Measurements from ENCODE around the gene OPN4. TPM values are rescaled to one million over a fixed set of nuclear protein-coding genes. Genes with fewer than 3 reads are reported as not detected.

The OPN4 gene
- total RNA-seq, 1 donor from 2014 or later = not detected

DNA sequence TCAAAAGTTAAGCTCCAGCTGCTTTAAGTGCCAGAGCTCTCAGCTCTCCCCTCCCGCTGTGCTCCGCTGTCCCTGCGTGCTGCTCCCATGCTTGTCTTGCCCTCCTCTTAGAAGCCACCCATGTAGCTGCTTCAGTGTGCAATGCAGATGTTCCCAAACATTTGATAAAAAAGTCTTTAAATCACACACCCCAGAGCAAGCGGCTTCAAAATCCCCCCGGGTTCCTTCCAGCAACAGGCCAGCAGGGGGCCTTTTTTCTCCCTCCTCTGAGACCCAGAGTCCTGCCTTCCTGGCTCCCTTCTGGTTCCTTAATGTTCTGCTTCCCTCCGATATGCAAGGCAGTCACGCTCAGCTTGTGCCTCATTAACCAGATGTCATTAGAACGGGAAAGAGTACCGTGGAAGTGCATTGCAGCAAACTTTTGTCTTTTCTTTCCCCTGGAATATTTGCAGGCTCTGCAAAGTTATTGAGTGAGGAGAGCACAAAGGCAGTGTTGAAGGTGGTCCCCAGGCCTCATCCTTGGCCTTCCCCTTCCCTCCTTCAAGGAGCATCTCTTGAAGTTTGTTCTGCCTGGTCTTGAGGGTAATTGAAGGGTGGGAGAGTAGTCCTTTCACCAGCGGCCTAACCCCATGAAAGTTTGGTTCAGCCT, 39.5 kb downstream of the OPN4 start:
- DNase-seq (ENCODE audit: low spot score in 2 of 2) = no peak
- no peak for FAIRE-seq

- DNase-seq (ENCODE audit: low spot score in 2 of 2) = no peak
- FAIRE-seq = no peak
These were observed 44.0 kb downstream of the OPN4 start for GRCh38 chr10:86698207-86698940.

GRCh38 chr10:86699125-86699524, 44.8 kb downstream of the OPN4 start:
- DNase-seq (ENCODE audit: low spot score in 2 of 2) = no peak
- no peak for FAIRE-seq

GRCh38 chr10:86699541-86699940, 45.2 kb downstream of the OPN4 start:
- FAIRE-seq (no peak), DNase-seq (ENCODE audit: low spot score in 2 of 2) (no peak)

DNA sequence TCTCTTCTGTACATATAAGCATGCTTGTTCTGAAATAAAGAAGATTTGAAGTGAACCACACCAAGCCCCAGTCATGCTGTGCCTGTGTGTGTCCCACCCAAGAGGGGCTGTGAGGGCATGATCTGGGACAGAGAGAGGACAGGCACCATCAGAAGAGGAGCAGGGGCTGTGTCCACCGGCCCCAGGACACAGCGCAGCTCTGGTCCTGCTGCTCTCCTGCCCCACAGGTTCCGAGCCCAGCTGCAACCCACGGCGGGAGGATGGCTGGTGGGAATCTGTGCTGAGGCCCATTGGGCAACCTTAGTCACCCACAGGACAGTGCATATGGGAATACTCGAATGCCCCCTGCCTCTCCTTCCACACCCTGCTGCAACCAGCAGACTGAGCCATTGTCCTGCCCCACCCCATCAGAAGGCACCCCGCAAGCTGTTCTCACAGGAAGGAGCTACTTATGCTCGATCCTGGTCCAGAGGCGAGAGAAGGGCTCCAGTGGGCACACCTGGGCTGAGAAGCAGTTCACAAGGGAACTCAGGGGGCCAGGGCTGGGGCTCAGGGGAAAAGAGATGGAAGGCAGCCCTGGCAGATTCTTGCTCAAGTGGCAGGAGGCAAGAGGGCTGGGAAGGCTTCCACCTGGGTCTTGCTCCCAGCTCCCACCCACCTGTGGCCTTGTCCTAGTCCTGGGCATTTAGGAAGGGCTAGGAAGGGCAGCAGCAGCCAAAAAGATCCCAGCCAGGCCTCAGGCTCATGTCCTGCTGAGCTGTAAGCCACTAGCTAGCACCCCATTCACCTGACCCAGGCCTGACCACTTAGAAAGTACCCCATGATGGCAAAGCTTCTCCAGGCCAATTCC, 45.9 kb downstream of the OPN4 start:
- no peak for FAIRE-seq

DNA sequence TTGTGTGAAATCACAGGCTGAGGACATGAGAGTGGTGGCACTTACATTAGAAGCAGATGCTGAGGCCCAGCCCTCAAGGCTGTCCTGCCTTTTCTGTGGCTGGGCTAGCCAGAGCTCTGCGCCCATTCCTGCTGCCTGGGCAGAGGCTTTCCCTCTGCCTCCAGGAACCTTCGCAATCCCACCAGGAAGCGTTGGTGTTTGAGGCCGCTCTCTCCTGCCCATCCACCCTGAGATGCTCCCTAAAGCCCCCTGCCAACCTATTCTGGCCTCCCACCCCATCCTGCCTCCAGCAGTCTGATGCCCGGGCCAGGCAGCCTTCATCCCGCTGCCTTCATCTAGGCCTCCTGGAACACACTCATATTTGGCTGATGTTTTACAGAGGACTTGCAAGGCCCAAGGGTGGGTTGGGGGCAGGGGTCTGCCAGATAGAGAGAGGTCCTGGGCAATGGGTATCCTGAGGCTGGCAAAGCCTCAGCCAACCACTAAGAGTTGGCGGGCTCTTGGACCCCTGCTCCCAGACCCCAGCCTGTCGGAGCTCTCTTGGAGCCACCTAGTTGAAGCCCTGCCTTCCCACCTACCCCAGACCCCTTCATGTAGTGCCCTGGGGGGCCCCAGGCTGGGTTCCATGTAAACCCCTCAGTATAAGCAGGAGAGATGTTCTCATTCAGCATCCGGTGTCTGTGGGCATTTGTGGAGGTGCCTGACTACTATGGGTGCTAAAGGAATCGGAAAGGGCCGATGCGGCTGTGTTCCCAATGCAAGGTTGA, 46.7 kb downstream of the OPN4 start:
- no peak for DNase-seq (ENCODE audit: low spot score in 2 of 2)
- no peak for FAIRE-seq

More for the DNA sequence above, 45.9 kb downstream of the OPN4 start:
- DNase-seq (ENCODE audit: low spot score in 2 of 2) = no peak

DNA sequence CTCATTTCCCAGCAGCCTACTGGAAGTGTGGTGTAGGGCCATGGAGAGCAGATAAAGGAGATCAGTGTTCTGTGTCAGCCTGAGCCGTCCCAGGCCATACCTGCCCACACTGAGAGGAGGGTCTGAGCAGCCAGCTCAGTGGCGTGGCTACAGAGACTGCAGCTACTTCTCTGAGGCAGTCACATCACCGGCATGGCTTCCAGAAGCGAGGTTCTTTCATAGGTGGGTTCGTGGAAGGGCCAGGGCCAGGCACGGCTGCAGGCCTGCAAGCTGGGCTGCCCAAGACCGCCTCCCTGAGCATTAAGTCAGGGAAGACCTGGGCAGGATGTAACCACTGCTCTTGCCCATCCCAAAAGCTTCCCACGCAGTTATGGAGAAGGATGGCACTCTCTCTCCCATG, 48.8 kb downstream of the OPN4 start:
- FAIRE-seq (no peak), DNase-seq (ENCODE audit: low spot score in 2 of 2) (no peak)

DNA sequence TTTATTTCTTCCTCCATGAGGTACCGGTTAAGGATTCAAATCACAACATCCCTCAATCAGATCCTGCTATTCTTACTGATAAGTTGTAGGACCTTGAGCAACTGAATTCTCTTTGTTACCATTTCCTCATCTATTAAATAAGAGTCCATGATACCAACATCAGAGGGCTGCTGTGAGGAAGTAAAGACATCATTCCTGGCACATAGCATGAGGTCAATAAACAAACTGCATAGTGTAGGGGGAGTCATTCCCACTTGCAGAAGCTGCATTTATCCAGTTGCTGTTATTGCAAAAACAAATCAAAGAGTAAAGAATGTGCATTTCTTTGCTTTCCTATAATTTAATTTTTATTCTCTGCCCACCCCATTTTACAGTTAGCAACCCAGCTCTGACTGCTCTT, 50.8 kb downstream of the OPN4 start:
- no peak for DNase-seq (ENCODE audit: low spot score in 2 of 2)
- FAIRE-seq = no peak

GRCh38 chr10:86705905-86706304, 51.6 kb downstream of the OPN4 start:
- DNase-seq (ENCODE audit: low spot score in 2 of 2) = no peak
- FAIRE-seq = no peak

- DNase-seq (ENCODE audit: low spot score in 2 of 2) (no peak), FAIRE-seq (no peak)
These were observed 52.1 kb downstream of the OPN4 start for GRCh38 chr10:86706401-86706841.

- FAIRE-seq = no peak
These were observed 52.6 kb downstream of the OPN4 start for GRCh38 chr10:86706977-86707376.

GRCh38 chr10:86707505-86707904, 53.2 kb downstream of the OPN4 start:
- no peak for DNase-seq (ENCODE audit: low spot score in 2 of 2)
- no peak for FAIRE-seq

More at GRCh38 chr10:86706977-86707376, 52.6 kb downstream of the OPN4 start:
- DNase-seq (ENCODE audit: low spot score in 2 of 2) = no peak

DNA sequence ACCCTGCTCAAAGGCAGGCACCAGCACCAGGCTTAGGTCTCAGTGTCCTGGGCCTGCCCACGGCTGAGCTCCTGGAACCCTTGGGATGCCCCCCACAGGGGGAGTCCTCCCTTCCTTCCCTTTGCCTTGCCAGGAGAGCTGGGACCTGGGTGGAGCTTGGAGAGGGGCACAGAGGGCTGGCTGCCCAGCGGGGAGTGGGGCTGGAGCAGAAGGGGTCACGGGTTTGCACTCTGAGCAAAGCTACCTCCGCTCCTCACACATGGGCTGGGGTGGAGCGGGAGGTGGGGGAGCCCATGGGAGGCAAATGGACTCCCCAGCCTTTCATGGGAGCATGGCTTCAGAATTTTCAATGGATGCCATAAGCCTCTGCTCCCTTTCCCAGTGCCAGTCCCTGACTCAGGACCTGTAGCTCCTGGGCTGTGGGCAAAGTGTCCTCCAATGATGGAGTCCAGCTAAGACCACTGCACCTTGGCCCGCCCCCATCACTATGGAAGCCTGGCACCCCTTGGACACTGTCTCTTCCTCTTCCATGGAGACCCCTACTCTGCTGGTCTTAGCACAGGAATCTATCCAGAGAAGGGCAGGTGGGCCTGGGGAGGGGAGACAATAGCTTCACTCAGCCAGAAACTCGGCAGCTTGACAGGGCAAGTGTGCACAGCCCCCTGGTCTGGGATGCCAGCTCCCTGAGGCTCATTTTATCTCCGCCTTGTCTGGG, 53.9 kb downstream of the OPN4 start:
- FAIRE-seq (no peak), DNase-seq (ENCODE audit: low spot score in 2 of 2) (no peak)

GRCh38 chr10:86708783-86709380, 54.5 kb downstream of the OPN4 start:
- no peak for FAIRE-seq
- no peak for DNase-seq (ENCODE audit: low spot score in 2 of 2)

- DNase-seq (ENCODE audit: low spot score in 2 of 2) = no peak
- FAIRE-seq = no peak
These were observed 55.2 kb downstream of the OPN4 start for GRCh38 chr10:86709396-86710185.

DNA sequence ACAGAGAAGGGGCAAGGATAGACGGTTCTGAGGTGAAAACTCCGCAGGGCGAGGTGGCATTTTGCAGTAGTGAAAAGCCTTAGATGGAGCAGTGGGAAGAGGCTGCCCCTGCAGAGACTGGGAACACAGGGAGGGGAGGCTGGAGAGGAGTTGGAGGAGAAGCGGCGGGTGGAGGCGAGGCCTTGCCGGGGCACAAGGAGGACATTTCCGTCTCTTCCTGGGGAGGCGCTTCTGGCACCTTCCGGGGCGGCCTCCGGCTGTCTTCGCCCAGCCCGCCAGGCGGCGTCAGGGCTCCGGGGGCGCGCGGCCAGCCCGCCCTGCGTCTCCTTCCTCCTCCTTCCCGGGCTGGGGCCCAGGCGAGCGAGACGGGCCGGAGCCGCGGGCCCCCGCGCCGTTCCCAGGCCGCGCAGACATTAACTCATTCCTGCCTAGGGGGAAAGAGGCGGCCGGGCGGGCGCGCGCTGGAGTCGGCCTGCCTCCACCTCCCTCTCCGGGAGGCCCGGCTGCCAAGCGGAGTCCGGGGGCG, 56.7 kb downstream of the OPN4 start:
- FAIRE-seq = no peak

DNA sequence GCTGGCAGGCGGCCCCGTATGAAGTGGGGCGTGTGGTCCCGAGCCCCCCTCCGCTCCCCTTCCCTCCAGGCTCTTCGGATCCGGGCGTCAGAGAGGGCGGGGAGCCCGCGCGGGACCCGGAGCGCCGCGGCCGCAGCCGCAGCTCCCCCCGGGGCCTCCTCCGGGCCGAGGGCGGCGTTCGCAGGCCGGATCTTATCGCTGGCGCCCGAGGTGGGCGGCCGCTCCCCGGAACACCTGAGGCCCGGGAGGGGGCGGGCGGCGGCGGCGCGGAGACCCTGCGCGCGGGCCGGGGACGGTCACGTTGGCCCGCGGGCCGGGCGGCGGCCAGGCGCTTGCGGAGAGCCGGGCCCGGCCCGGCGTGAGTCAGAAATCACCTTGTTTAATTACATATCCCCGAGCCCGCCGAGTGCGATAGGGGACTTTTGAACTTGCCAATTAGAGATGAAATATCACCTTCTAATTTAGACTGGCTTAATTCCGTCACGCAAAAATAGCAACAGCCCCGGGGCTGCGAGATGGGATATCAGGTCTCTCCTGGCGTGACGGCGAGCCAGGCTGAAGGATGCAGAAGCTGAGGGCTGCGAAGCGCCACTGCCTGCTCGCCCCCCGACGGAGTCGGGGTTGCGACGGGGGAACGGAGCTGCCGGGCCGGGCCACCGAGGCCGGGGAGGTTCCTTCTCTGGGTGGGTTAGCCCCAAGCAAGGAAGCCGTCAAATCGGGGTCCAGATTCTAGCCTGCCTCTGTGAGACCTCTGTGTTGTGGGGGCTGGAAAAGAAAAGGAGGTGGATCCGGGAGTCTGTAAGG, 57.4 kb downstream of the OPN4 start:
- no peak for FAIRE-seq
- peak in 1 of 2 donors; percentile 73 for DNase-seq (ENCODE audit: low spot score in 2 of 2)

More for the DNA sequence above, 56.7 kb downstream of the OPN4 start:
- peak; percentile 93 to 97 for DNase-seq (ENCODE audit: low spot score in 2 of 2)

All from frontal cortex (tissue), 4 donors.